Activated CD8-positive, alpha-beta T cell treated with anti-CD3 and anti-CD28 coated beads for 36 hours (primary cell): ENCODE data around the gene F13B. TPM values are rescaled to one million over a fixed set of nuclear protein-coding genes. Genes with fewer than 3 reads are reported as not detected.

ENCODE experiments used
- ATAC-seq: fragments of 200-7000 bp; cut with Tn5 transposase; one replicate; pipeline ENCODE4 v1.10.0; 2021; ENCODE audit warnings: mild to moderate bottlenecking, moderate library complexity
- CTCF ChIA-PET: fragments of 350-600 bp; sonication (Branson Sonifier 250); formaldehyde crosslinking; loops from one replicate; lab custom pipeline; 2021; ENCODE audit warnings: antibody characterized with exemption; lab: Charles Lee
- POLR2A ChIA-PET: fragments of 350-600 bp; sonication (Branson Sonifier 250); formaldehyde crosslinking; loops from one replicate; lab custom pipeline; 2021; ENCODE audit warnings: antibody characterized with exemption; lab: Charles Lee
- DNase-seq: peaks from one replicate; pipeline ENCODE4 v3.0.0-alpha.2; 2020
- H3K27ac Mint-ChIP-seq: one replicate; pipeline ENCODE4 v1.8.0; 2021; ENCODE audit warnings: mild to moderate bottlenecking, mixed read lengths
- H3K27me3 Mint-ChIP-seq: one replicate; pipeline ENCODE4 v1.8.0; 2021; ENCODE audit warnings: mixed read lengths
- H3K36me3 Mint-ChIP-seq: one replicate; pipeline ENCODE4 v1.8.0; 2021; ENCODE audit warnings: low read depth, mixed read lengths
- H3K4me1 Mint-ChIP-seq: one replicate; pipeline ENCODE4 v1.8.0; 2021; ENCODE audit warnings: low read depth, mixed read lengths
- H3K4me3 Mint-ChIP-seq: one replicate; pipeline ENCODE4 v1.8.0; 2021; ENCODE audit warnings: mild to moderate bottlenecking, moderate library complexity, mixed read lengths
- H3K9me3 Mint-ChIP-seq: one replicate; pipeline ENCODE4 v1.8.0; 2021; ENCODE audit warnings: mixed read lengths
- CTCF ChIP-seq: fragments of 200-600 bp; IDR thresholded peaks from one replicate; pipeline ENCODE4 v1.8.0; 2022; ENCODE audit warnings: antibody characterized with exemption, mild to moderate bottlenecking
- intact Hi-C: fragments of 100-400 bp; cut with micrococcal nuclease; formaldehyde crosslinking; loops from one replicate; pipeline ENCODE4 v1.10.0; 2022
- total RNA-seq, 2 experiments: library from RNA; stranded (reverse); gene quantifications; one replicate each; pipeline ENCODE4 v1.2.3, GENCODE V29; 2021

F13B gene
- total RNA-seq, 2 experiments from 2014 or later, result not detected

- Mint-ChIP-seq H3K4me3 (no peak overlapping the region), H3K27ac (no peak overlapping the region), H3K36me3 (no peaks in the 10 kb centered on the region), H3K27me3 (no peaks in the 10 kb centered on the region), H3K9me3 (no peaks in the 10 kb centered on the region), H3K4me1 (no peaks in the 10 kb centered on the region)
- ATAC-seq, result no peak
- TF ChIP-seq CTCF, result no peak
- ChIA-PET CTCF (no interaction called here), POLR2A (no interaction called here)
- intact Hi-C loops, result no loop called here
- no peak for DNase-seq
Measured at GRCh38 chr1:197021716-197022115, 45.3 kb downstream of the F13B start.

- ChIA-PET CTCF (no interaction called here), POLR2A (interaction anchor here (0.6 kb wide), 1 partner anchor 10 kb away, joined by 5 read pairs; no protein-coding TSS in a partner anchor)
- no peak overlapping the region for H3K27ac Mint-ChIP-seq
- H3K27me3 Mint-ChIP-seq, result no peaks in the 10 kb centered on the region
- no peaks in the 10 kb centered on the region for H3K36me3 Mint-ChIP-seq
- ATAC-seq (no peak), DNase-seq (no peak)
- no peaks in the 10 kb centered on the region for H3K4me1 Mint-ChIP-seq
- intact Hi-C loops, result no loop called here
- H3K9me3 Mint-ChIP-seq, result no peaks in the 10 kb centered on the region
- no peak overlapping the region for H3K4me3 Mint-ChIP-seq
- TF ChIP-seq CTCF, result no peak
Measured at GRCh38 chr1:197017558-197018146, 49.4 kb downstream of the F13B start.

GRCh38 chr1:197016751-197017150 lies 50.3 kb downstream of the F13B start:
- TF ChIP-seq CTCF, result no peak
- Mint-ChIP-seq H3K4me3 (no peak overlapping the region), H3K36me3 (no peaks in the 10 kb centered on the region), H3K27me3 (no peaks in the 10 kb centered on the region), H3K27ac (no peak overlapping the region), H3K4me1 (no peaks in the 10 kb centered on the region), H3K9me3 (peaks cover 1% of the 10 kb centered on the region)
- ChIA-PET CTCF (no interaction called here), POLR2A (no interaction called here)
- intact Hi-C loops, result no loop called here
- ATAC-seq (no peak), DNase-seq (no peak)

GRCh38 chr1:197013234-197013633 lies 53.8 kb downstream of the F13B start:
- H3K4me3 Mint-ChIP-seq, result no peak overlapping the region
- no peaks in the 10 kb centered on the region for H3K27me3 Mint-ChIP-seq
- peaks cover 2% of the 10 kb centered on the region for H3K9me3 Mint-ChIP-seq
- ChIA-PET CTCF (interaction anchor here (1.6 kb wide), 1 partner anchor 103 kb away, joined by 3 read pairs; no protein-coding TSS in a partner anchor), POLR2A (no interaction called here)
- H3K36me3 Mint-ChIP-seq, result no peaks in the 10 kb centered on the region
- ATAC-seq (no peak), DNase-seq (no peak)
- no peak for TF ChIP-seq CTCF
- H3K4me1 Mint-ChIP-seq, result no peaks in the 10 kb centered on the region
- intact Hi-C loops, result no loop called here
- no peak overlapping the region for H3K27ac Mint-ChIP-seq

GRCh38 chr1:197011614-197012013 lies 55.4 kb downstream of the F13B start:
- ATAC-seq (no peak), DNase-seq (no peak)
- TF ChIP-seq CTCF, result no peak
- ChIA-PET POLR2A (no interaction called here), CTCF (no interaction called here)
- intact Hi-C loops, result no loop called here
- peaks cover 2% of the 10 kb centered on the region for H3K9me3 Mint-ChIP-seq
- no peak overlapping the region for H3K27ac Mint-ChIP-seq
- no peaks in the 10 kb centered on the region for H3K27me3 Mint-ChIP-seq
- no peaks in the 10 kb centered on the region for H3K4me1 Mint-ChIP-seq
- H3K4me3 Mint-ChIP-seq, result no peak overlapping the region
- no peaks in the 10 kb centered on the region for H3K36me3 Mint-ChIP-seq
